H9 (cell line): ENCODE data around the gene WIF1. TPM values are rescaled to one million over a fixed set of nuclear protein-coding genes. Genes with fewer than 3 reads are reported as not detected.

Experiments
- DNase-seq: peaks from one replicate; pipeline ENCODE4 v3.0.0-alpha.2; 2017
- H2AFZ ChIP-seq: one replicate; pipeline ENCODE4 v1.6.1; 2013; ENCODE audit warnings: mild to moderate bottlenecking, low read length, control low read depth, moderate library complexity
- H2AK5ac ChIP-seq: 2 replicates; pipeline ENCODE4 v1.6.1; 2013; ENCODE audit warnings: low read length, control low read depth, mixed read lengths; ENCODE audit not compliant: insufficient read length
- H2BK120ac ChIP-seq: one replicate; pipeline ENCODE4 v1.6.1; 2013; ENCODE audit warnings: low read depth, mild to moderate bottlenecking, low read length, control low read depth, inconsistent platforms; ENCODE audit not compliant: poor library complexity, severe bottlenecking
- H2BK12ac ChIP-seq: 2 replicates; pipeline ENCODE4 v1.6.1; 2013; ENCODE audit warnings: low read length, control low read depth, mixed read lengths, low read depth; ENCODE audit not compliant: insufficient read length
- H2BK15ac ChIP-seq: 2 replicates; pipeline ENCODE4 v1.6.1; 2013; ENCODE audit warnings: low read depth, low read length, control low read depth
- H2BK20ac ChIP-seq: one replicate; pipeline ENCODE4 v1.6.1; 2013; ENCODE audit warnings: low read depth, mild to moderate bottlenecking, low read length, control low read depth, inconsistent platforms; ENCODE audit not compliant: poor library complexity, severe bottlenecking
- H2BK5ac ChIP-seq: 2 replicates; pipeline ENCODE4 v1.6.1; 2013; ENCODE audit warnings: low read length, control low read depth, mixed read lengths; ENCODE audit not compliant: insufficient read length
- H3K14ac ChIP-seq: 2 replicates; pipeline ENCODE4 v1.6.1; 2013; ENCODE audit warnings: low read length, control low read depth; ENCODE audit not compliant: insufficient read depth
- H3K18ac ChIP-seq: 2 replicates; pipeline ENCODE4 v1.6.1; 2013; ENCODE audit warnings: low read depth, mild to moderate bottlenecking, mixed read lengths, low read length, control low read depth; ENCODE audit not compliant: insufficient read length
- H3K23ac ChIP-seq: 2 replicates; pipeline ENCODE4 v1.6.1; 2013; ENCODE audit warnings: low read length, control low read depth, mixed read lengths, low read depth; ENCODE audit not compliant: insufficient read length
- H3K23me2 ChIP-seq: 2 replicates; pipeline ENCODE4 v1.6.1; 2013; ENCODE audit warnings: low read depth, mild to moderate bottlenecking, mixed read lengths, low read length, control low read depth; ENCODE audit not compliant: insufficient read length, poor library complexity, severe bottlenecking
- H3K27ac ChIP-seq: 2 replicates; pipeline ENCODE4 v1.5.1; 2013; ENCODE audit warnings: low read length, control low read depth, mixed read lengths, low read depth; ENCODE audit not compliant: insufficient read length
- H3K27me3 ChIP-seq: 2 replicates; pipeline ENCODE4 v1.6.1; 2013; ENCODE audit warnings: low read length, control low read depth, inconsistent platforms; ENCODE audit not compliant: insufficient read depth
- H3K4ac ChIP-seq: 2 replicates; pipeline ENCODE4 v1.6.1; 2013; ENCODE audit warnings: low read depth, mild to moderate bottlenecking, control low read depth, inconsistent platforms, low read length, moderate library complexity
- H3K4me1 ChIP-seq: 2 replicates; pipeline ENCODE4 v1.6.1; 2013; ENCODE audit warnings: low read length, control low read depth, inconsistent platforms; ENCODE audit not compliant: insufficient read depth
- H3K4me2 ChIP-seq: 2 replicates; pipeline ENCODE4 v1.6.1; 2013; ENCODE audit warnings: low read length, control low read depth, mixed read lengths; ENCODE audit not compliant: insufficient read length, insufficient read depth
- H3K56ac ChIP-seq: 2 replicates; pipeline ENCODE4 v1.6.1; 2013; ENCODE audit warnings: low read depth, mild to moderate bottlenecking, mixed read lengths, low read length, control low read depth; ENCODE audit not compliant: insufficient read length
- H3K79me1 ChIP-seq: 2 replicates; pipeline ENCODE4 v1.6.1; 2013; ENCODE audit warnings: low read depth, mild to moderate bottlenecking, moderate library complexity, low read length, control low read depth, inconsistent platforms; ENCODE audit not compliant: insufficient read depth, poor library complexity, severe bottlenecking
- H3K79me2 ChIP-seq: 2 replicates; pipeline ENCODE4 v1.6.1; 2013; ENCODE audit warnings: low read length, control low read depth, inconsistent platforms; ENCODE audit not compliant: insufficient read depth
- H3K9ac ChIP-seq: 2 replicates; pipeline ENCODE4 v1.6.1; 2013; ENCODE audit warnings: low read length, control low read depth, mixed read lengths; ENCODE audit not compliant: insufficient read length; ENCODE audit errors: extremely low read depth
- H3K9me3 ChIP-seq: one replicate; pipeline ENCODE4 v1.6.1; 2013; ENCODE audit warnings: low read depth, low read length, inconsistent platforms; ENCODE audit not compliant: control insufficient read depth
- H3T11ph ChIP-seq: one replicate; pipeline ENCODE4 v1.6.1; 2013; ENCODE audit warnings: mild to moderate bottlenecking, low read length, control low read depth, inconsistent platforms
- H4K20me1 ChIP-seq: one replicate; pipeline ENCODE4 v1.6.1; 2013; ENCODE audit not compliant: control insufficient read depth, insufficient read length, insufficient read depth
- H4K5ac ChIP-seq: 2 replicates; pipeline ENCODE4 v1.6.1; 2013; ENCODE audit warnings: low read depth, mild to moderate bottlenecking, mixed read lengths, low read length, control low read depth; ENCODE audit not compliant: insufficient read length
- H4K8ac ChIP-seq: replicated peaks from 2 replicates; pipeline ENCODE4 v1.6.1; 2013; ENCODE audit warnings: low read length, control low read depth, mixed read lengths, low read depth; ENCODE audit not compliant: insufficient read length
- H4K91ac ChIP-seq: 2 replicates; pipeline ENCODE4 v1.6.1; 2013; ENCODE audit warnings: low read depth, mild to moderate bottlenecking, moderate library complexity, mixed read lengths, low read length, control low read depth; ENCODE audit not compliant: insufficient read length
- H3K27ac Mint-ChIP-seq, 3 experiments: 2 replicates in 2 of 3; 3 replicates in 1 of 3; pipeline ENCODE4 v1.8.0; 2020 to 2021; ENCODE audit warnings: mixed read lengths in 3 of 3, mild to moderate bottlenecking in 1 of 3, moderate library complexity in 1 of 3
- H3K27me3 Mint-ChIP-seq: 2 replicates; pipeline ENCODE4 v1.8.0; 2021; ENCODE audit warnings: low read depth, mild to moderate bottlenecking, moderate library complexity, mixed read lengths
- H3K36me3 Mint-ChIP-seq, 3 experiments: 2 replicates in 2 of 3; 3 replicates in 1 of 3; pipeline ENCODE4 v1.8.0; 2020 to 2021; ENCODE audit warnings: low read depth in 3 of 3, mixed read lengths in 3 of 3; ENCODE audit not compliant: insufficient read depth in 1 of 3
- H3K4me1 Mint-ChIP-seq, 2 experiments: 2 replicates each; pipeline ENCODE4 v1.8.0; 2020; ENCODE audit warnings: mixed read lengths in 2 of 2
- H3K4me3 Mint-ChIP-seq, 2 experiments: 2 replicates in 1 of 2; 3 replicates in 1 of 2; pipeline ENCODE4 v1.8.0; 2020 to 2021; ENCODE audit warnings: mild to moderate bottlenecking in 2 of 2, mixed read lengths in 2 of 2, moderate library complexity in 1 of 2
- H3K9me3 Mint-ChIP-seq, 2 experiments: 2 replicates in 1 of 2; 3 replicates in 1 of 2; pipeline ENCODE4 v1.8.0; 2020; ENCODE audit warnings: mild to moderate bottlenecking in 2 of 2, mixed read lengths in 2 of 2, moderate library complexity in 1 of 2
- CTCF ChIP-seq: fragments of 200-600 bp; sonication (generic); conservative IDR thresholded peaks from 3 replicates; pipeline ENCODE4 v1.8.0; 2021; ENCODE audit warnings: antibody characterized with exemption, mild to moderate bottlenecking
- WGBS: extraction: QIAGEN DNeasy Blood & Tissue Kit; methylation state at CpG from one replicate; pipeline ENCODE4 v1.1.7; 2013; ENCODE audit warnings: missing lambda C conversion rate, low lambda C conversion rate, mixed read lengths; ENCODE audit not compliant: insufficient read length; ENCODE audit errors: extremely low coverage; 5-methylcytosine and 5-hydroxymethylcytosine counted together
- total RNA-seq: library from RNA; stranded (reverse); gene quantifications from 2 replicates; pipeline ENCODE4 v1.2.1, GENCODE V29; 2021

The WIF1 gene
- total RNA-seq, 1 experiment from 2014 or later: 0.98 TPM

DNA sequence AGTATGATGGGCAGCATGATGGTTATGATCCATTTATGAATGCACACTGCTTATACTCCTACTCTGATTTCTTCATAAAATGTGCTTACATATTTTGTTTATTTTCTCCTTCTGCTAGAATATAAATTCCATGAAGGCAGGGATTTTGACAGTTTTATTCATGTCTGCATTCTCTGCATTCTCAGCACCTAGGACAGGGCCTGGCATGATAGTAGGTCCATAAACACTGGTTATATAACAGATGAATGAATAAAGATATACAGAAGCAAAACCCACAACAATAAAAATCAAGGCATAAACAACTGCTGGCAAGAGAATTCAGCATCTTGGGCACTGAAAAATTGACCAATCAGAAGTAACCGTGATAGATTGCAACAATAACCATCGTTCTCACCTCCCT is 115.4 kb downstream of the WIF1 start:
- H3K9me3 ChIP-seq: no peaks in the 10 kb centered on the region
- no peak overlapping the region for H3K4me3 Mint-ChIP-seq
- no peak overlapping the region for H2BK15ac ChIP-seq
- H3K36me3 Mint-ChIP-seq: no peaks in the 10 kb centered on the region; a peak in 3 of 7 replicates
- H3K79me1 ChIP-seq: no peaks in the 10 kb centered on the region
- no peak for TF ChIP-seq CTCF
- no peaks in the 10 kb centered on the region; a peak in 1 of 5 replicates for H3K9me3 Mint-ChIP-seq
- H2BK120ac ChIP-seq: no peak overlapping the region
- H4K20me1 ChIP-seq: no peaks in the 10 kb centered on the region
- no peaks in the 10 kb centered on the region for H3K79me2 ChIP-seq
- no peaks in the 10 kb centered on the region for H3K27me3 ChIP-seq
- H2AK5ac ChIP-seq: no peak overlapping the region
- H4K5ac ChIP-seq: no peak overlapping the region
- no peak overlapping the region for H2BK5ac ChIP-seq
- no peak overlapping the region for H3K14ac ChIP-seq
- no peaks in the 10 kb centered on the region for H3K23me2 ChIP-seq
- no peak overlapping the region for H3K27ac ChIP-seq
- H3K27ac Mint-ChIP-seq: no peak overlapping the region
- H4K8ac ChIP-seq: no peak overlapping the region
- H3K18ac ChIP-seq: no peak overlapping the region
- H3K27me3 Mint-ChIP-seq: peaks cover 20% of the 10 kb centered on the region
- H3K4me2 ChIP-seq: no peak overlapping the region
- H3K23ac ChIP-seq: no peak overlapping the region
- no peak overlapping the region for H2BK20ac ChIP-seq
- no peaks in the 10 kb centered on the region for H3K4me1 ChIP-seq
- no peak overlapping the region for H2BK12ac ChIP-seq
- no peak overlapping the region for H3K56ac ChIP-seq
- no peak for DNase-seq
- H3K4ac ChIP-seq: no peak overlapping the region
- no peak overlapping the region for H2AFZ ChIP-seq
- no peak overlapping the region for H3K9ac ChIP-seq
- peaks cover 5 to 6% of the 10 kb centered on the region in 2 experiments for H3K4me1 Mint-ChIP-seq
- WGBS: no CpG with 5 or more reads among the region's 2 CpGs
- no peak overlapping the region for H3T11ph ChIP-seq
- no peak overlapping the region for H4K91ac ChIP-seq
